Astrocyte of the spinal cord (primary cell): ENCODE results near the gene UBE2G1.

Source experiments
- DNase-seq: peaks from one replicate; pipeline ENCODE4 v3.0.0; 2011; ENCODE audit warnings: low read depth, low spot score
- H3K4me3 ChIP-seq: 2 replicates; pipeline ENCODE4 v1.5.1; 2011; ENCODE audit warnings: low read depth, mild to moderate bottlenecking, low read length, moderate library complexity
- in situ Hi-C: cut with HindIII; loops from 2 replicates; pipeline ENCODE4 v1.10.0; 2017; ENCODE audit warnings: low sequenced_read_pairs
- TF ChIP-seq, protein P1 (sequence below): IDR thresholded peaks from 2 replicates; pipeline ENCODE4 v1.5.1; 2012; ENCODE audit warnings: low read depth, mild to moderate bottlenecking, low read length, inconsistent platforms

Gene UBE2G1

DNA sequence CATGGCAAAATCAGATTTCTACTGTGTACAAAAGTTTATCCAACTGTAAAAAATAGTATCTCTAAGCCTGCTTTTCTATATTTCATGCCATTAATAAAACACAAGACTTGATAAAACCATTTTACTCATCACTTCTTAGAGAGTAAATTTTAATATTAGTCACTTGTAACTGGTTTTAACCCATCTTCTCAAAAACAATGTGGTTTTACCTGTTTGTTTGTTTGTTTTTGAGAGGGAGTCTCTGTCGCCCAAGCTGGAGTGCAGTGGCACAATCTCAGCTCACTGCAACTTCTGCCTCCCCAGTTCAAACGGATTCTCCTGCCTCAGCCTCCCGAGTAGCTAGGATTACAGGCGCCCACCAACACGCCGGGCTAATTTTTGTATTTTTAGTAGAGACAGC is 32.1 kb downstream of the UBE2G1 start:
- H3K4me3 ChIP-seq = no peak overlapping the region
- in situ Hi-C loops = no loop called here
- TF ChIP-seq, protein P1, sequence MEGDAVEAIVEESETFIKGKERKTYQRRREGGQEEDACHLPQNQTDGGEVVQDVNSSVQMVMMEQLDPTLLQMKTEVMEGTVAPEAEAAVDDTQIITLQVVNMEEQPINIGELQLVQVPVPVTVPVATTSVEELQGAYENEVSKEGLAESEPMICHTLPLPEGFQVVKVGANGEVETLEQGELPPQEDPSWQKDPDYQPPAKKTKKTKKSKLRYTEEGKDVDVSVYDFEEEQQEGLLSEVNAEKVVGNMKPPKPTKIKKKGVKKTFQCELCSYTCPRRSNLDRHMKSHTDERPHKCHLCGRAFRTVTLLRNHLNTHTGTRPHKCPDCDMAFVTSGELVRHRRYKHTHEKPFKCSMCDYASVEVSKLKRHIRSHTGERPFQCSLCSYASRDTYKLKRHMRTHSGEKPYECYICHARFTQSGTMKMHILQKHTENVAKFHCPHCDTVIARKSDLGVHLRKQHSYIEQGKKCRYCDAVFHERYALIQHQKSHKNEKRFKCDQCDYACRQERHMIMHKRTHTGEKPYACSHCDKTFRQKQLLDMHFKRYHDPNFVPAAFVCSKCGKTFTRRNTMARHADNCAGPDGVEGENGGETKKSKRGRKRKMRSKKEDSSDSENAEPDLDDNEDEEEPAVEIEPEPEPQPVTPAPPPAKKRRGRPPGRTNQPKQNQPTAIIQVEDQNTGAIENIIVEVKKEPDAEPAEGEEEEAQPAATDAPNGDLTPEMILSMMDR = no peak
- DNase-seq = no peak

DNA sequence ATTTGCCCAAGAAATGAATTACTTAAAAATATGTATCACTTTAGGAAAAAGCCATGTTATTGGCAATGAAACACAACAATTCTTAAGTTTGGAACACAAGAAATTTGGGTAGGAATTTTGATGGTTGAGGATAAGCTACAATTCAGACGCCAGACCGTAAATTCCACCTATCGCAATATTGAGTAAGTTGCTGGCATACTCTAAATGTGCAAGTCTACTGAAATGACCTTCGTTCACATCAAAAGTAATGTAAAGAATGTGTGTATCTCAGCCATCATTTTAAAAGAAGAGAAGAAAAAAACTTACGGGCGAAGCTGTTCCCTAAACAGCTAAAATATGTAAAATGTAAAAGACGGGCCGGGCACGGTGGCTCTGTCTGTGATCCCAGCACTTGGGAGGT is 33.4 kb downstream of the UBE2G1 start:
- H3K4me3 ChIP-seq = no peak overlapping the region
- DNase-seq = no peak
- TF ChIP-seq, protein P1 = no peak
- in situ Hi-C loops = no loop called here

DNA sequence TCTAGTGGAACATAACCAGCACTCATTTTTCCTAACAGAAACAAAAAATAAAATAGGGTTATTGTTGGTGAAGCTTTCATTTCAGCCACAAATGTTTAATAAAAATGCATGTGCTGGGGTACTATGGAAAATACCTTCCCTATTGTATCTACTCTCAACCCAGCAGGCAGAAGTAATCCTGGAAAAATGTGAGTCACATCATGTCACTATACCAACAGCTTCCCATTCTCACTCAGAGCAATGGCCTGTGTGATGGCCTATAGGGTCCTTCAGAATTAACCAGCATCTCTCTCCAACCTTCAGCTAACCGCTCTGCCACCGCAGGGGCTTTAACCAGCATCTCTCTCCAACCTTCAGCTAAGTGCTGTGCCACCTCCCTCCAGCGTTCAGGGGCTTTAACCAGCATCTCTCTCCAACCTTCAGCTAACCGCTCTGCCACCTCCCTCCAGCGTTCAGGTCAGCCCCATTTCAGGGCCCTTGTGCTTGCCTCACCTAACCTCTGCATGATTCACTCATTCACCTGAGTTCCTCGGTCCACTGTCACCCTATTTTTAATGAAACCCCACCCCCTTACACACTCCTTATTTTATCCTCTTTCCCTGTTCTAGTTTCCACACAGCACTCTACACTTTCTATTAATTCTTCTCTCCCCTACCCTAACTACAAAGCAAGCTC is 34.0 kb downstream of the UBE2G1 start:
- H3K4me3 ChIP-seq = no peak overlapping the region
- no peak for DNase-seq
- in situ Hi-C loops = no loop called here
- TF ChIP-seq, protein P1 = no peak

DNA sequence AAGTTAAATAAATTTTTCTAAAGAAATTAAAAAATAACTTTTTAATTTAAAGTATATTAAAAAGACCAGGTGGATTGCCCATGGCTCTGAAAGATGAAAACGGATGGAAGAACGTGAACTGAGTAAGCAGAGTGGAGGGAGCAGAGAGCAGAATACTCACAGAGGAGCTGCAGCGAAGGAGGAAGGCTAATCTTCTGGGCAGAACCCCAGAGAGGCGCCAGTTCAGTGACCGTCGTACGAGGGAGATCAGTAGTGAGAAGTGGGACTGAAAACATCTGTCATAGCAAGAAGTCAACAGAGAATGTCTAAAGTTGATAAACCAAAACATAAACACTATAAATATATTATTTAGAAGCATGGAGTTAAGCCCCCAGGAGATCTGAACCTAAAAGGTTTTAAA is 34.9 kb downstream of the UBE2G1 start:
- no peak for DNase-seq
- TF ChIP-seq, protein P1 = no peak
- no peak overlapping the region for H3K4me3 ChIP-seq
- in situ Hi-C loops = no loop called here

DNA sequence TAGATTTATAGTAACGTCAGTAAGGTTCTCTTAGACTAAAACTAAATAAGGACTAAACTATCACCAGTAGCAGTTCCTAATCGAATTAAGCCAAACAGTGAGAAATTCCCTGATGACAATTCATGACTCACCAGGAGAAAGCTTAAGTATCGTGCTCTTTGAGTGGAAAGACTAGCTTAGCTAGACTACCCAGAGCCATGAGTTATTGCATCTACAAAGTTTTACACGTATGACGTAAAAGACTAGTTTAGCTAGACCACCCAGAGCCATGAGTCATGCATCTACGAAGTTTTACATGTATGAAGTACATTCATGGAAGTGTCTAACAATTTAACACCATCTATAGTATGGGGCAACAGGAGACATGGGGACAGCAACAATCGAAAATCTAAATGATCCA is 36.6 kb downstream of the UBE2G1 start:
- in situ Hi-C loops = no loop called here
- no peak overlapping the region for H3K4me3 ChIP-seq
- TF ChIP-seq, protein P1 = no peak
- peak; percentile 93 for DNase-seq

DNA sequence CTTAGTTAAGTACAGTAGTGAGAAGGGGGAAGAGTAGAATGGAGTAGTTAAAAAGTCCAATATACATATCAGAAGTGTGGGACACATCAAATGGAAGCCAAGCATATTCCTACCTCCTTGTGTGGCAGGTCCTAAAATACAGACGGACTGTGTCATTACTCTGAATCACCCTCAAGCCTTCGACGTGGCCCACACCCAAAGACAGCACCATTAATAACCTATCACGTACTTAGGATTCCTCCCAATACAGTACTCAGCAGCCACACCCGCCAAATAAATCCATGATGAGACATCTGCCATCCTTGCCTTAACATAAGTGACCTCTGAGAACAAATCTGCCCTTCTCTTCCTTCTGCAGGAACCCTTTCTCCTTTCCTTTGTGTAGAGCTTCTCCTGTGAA is 38.9 kb downstream of the UBE2G1 start:
- DNase-seq = peak; percentile 70
- in situ Hi-C loops = no loop called here
- TF ChIP-seq, protein P1 = no peak
- H3K4me3 ChIP-seq = no peak overlapping the region

DNA sequence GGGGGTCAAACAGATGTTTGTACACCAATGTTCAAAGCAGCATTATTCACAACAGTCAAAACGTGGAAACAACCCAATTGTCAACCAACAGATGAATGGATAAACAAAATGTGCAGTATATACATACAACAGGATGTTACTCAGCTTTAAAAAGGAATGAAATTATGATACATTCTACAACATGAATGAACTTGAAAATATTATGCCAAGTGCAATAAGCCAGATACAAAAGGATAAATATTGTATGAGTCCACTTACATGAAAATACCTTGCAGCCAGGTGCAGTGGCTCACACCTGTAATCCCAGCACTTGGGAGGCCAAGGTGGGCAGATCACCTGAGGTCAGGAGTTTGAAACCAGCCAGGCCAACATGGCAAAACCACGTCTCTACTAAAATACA is 39.9 kb downstream of the UBE2G1 start:
- in situ Hi-C loops = no loop called here
- DNase-seq = no peak

More for the DNA sequence above, 39.9 kb downstream of the UBE2G1 start:
- no peak overlapping the region for H3K4me3 ChIP-seq
- TF ChIP-seq, protein P1 = no peak
